PC-9 (cell line): ENCODE results near the gene DOLPP1.

Source experiments
- CTCF ChIP-seq: fragments of 200-600 bp; sonication (generic); conservative IDR thresholded peaks from 2 replicates; pipeline ENCODE4 v1.6.1; 2017; ENCODE audit warnings: mixed run types, antibody characterized with exemption, mild to moderate bottlenecking, moderate library complexity
- EZH2 ChIP-seq: fragments of 200-600 bp; sonication (generic); IDR thresholded peaks from 2 replicates; pipeline ENCODE4 v1.8.0; 2017; ENCODE audit warnings: antibody characterized with exemption, low read depth

GRCh38 chr9:129071526-129072126, 9.3 kb upstream of the DOLPP1 start:
- TF ChIP-seq CTCF (no peak), EZH2 (no peak)
